ENCODE measurements around the gene SUMO4.

SUMO4 gene

GRCh38 chr6:149371154-149371553, 28.9 kb upstream of the SUMO4 start:
- no peak for TF ChIP-seq CTCF (IDR thresholded peaks at IDR 0.05; ENCODE audit: low read depth, low read length)
- H3K9me3 ChIP-seq, result no peaks in the 10 kb centered on the region
- DNase-seq, result no peak
- H3K4me1 ChIP-seq, result peaks cover 3% of the 10 kb centered on the region; the same call in 1 of the 2 replicates
- no peak overlapping the region for H3K4me3 ChIP-seq (ENCODE audit: low read depth, low read length)
- H3K36me3 ChIP-seq, result peaks cover 2% of the 10 kb centered on the region; the same call in 1 of the 2 replicates
- H3K27me3 ChIP-seq, result no peaks in the 10 kb centered on the region

- Histone ChIP-seq H3K4me1 (peaks cover 3% of the 10 kb centered on the region; the same call in 1 of the 2 replicates), H3K36me3 (peaks cover 2% of the 10 kb centered on the region; the same call in 1 of the 2 replicates), H3K4me3 (ENCODE audit: low read depth, low read length) (no peak overlapping the region), H3K9me3 (no peaks in the 10 kb centered on the region), H3K27me3 (no peaks in the 10 kb centered on the region)
- no peak for TF ChIP-seq CTCF (IDR thresholded peaks at IDR 0.05; ENCODE audit: low read depth, low read length)
- no peak for DNase-seq
These were observed 28.0 kb upstream of the SUMO4 start for GRCh38 chr6:149372062-149372461.

- no peaks in the 10 kb centered on the region for H3K9me3 ChIP-seq
- no peak overlapping the region for H3K4me3 ChIP-seq (ENCODE audit: low read depth, low read length)
- H3K4me1 ChIP-seq, result peaks cover 3% of the 10 kb centered on the region; the same call in 1 of the 2 replicates
- no peak for DNase-seq
- peaks cover 12% of the 10 kb centered on the region for H3K36me3 ChIP-seq
- no peaks in the 10 kb centered on the region for H3K27me3 ChIP-seq
- TF ChIP-seq CTCF (IDR thresholded peaks at IDR 0.05; ENCODE audit: low read depth, low read length), result no peak
These were observed 26.6 kb upstream of the SUMO4 start for GRCh38 chr6:149373511-149373910.

GRCh38 chr6:149379977-149380376, 20.1 kb upstream of the SUMO4 start:
- H3K36me3 ChIP-seq, result peaks cover 44% of the 10 kb centered on the region
- no peak overlapping the region for H3K4me3 ChIP-seq (ENCODE audit: low read depth, low read length)
- TF ChIP-seq CTCF (IDR thresholded peaks at IDR 0.05; ENCODE audit: low read depth, low read length), result no peak
- H3K9me3 ChIP-seq, result no peaks in the 10 kb centered on the region
- no peaks in the 10 kb centered on the region for H3K27me3 ChIP-seq
- H3K4me1 ChIP-seq, result no peaks in the 10 kb centered on the region
- no peak for DNase-seq

- H3K4me1 ChIP-seq, result no peaks in the 10 kb centered on the region
- H3K27me3 ChIP-seq, result no peaks in the 10 kb centered on the region
- no peak for DNase-seq
- H3K36me3 ChIP-seq, result peaks cover 44% of the 10 kb centered on the region
- TF ChIP-seq CTCF (IDR thresholded peaks at IDR 0.05; ENCODE audit: low read depth, low read length), result no peak
- H3K9me3 ChIP-seq, result no peaks in the 10 kb centered on the region
- H3K4me3 ChIP-seq (ENCODE audit: low read depth, low read length), result no peak overlapping the region
These were observed 19.5 kb upstream of the SUMO4 start for GRCh38 chr6:149380523-149380922.

GRCh38 chr6:149383371-149383770, 16.7 kb upstream of the SUMO4 start:
- no peaks in the 10 kb centered on the region for H3K27me3 ChIP-seq
- DNase-seq, result no peak
- H3K9me3 ChIP-seq, result no peaks in the 10 kb centered on the region
- H3K4me3 ChIP-seq (ENCODE audit: low read depth, low read length), result no peak overlapping the region
- peaks cover 36% of the 10 kb centered on the region for H3K36me3 ChIP-seq
- no peak for TF ChIP-seq CTCF (IDR thresholded peaks at IDR 0.05; ENCODE audit: low read depth, low read length)
- no peaks in the 10 kb centered on the region for H3K4me1 ChIP-seq

Data from BE2C (cell line).